H1 (cell line): Measurements from ENCODE around the gene TIE1. TPM values are rescaled to one million over a fixed set of nuclear protein-coding genes. Genes with fewer than 3 reads are reported as not detected.

ENCODE experiments used
- ATF3 ChIP-seq: IDR thresholded peaks from 2 replicates; pipeline ENCODE4 v1.6.1; 2011; ENCODE audit warnings: low read depth, mild to moderate bottlenecking, low read length; ENCODE audit not compliant: insufficient read depth
- BRCA1 ChIP-seq: IDR thresholded peaks from 2 replicates; pipeline ENCODE4 v1.6.1; 2012; ENCODE audit warnings: low read depth, low read length, improper control_type of control experiment
- CREB1 ChIP-seq: IDR thresholded peaks from 2 replicates; pipeline ENCODE4 v1.6.1; 2012; ENCODE audit warnings: inconsistent platforms
- CTBP2 ChIP-seq: IDR thresholded peaks from 2 replicates; pipeline ENCODE4 v1.7.0; 2011; ENCODE audit warnings: borderline replicate concordance, mild to moderate bottlenecking, moderate library complexity, mixed read lengths, low read length; ENCODE audit not compliant: insufficient read depth, insufficient read length
- CTCF ChIP-seq, 3 experiments: IDR thresholded peaks; 1 replicate in 2 of 3; 2 replicates in 1 of 3; pipeline versions ENCODE4 v1.5.1 to v1.6.1; 2011; ENCODE audit warnings: low read length in 3 of 3, mild to moderate bottlenecking in 3 of 3, inconsistent platforms in 2 of 3, low read depth in 1 of 3, moderate library complexity in 1 of 3; ENCODE audit not compliant: insufficient read depth in 1 of 3; ENCODE audit errors: control extremely low read depth in 1 of 3
- EZH2 ChIP-seq: fragments of 200-600 bp; sonication (generic); IDR thresholded peaks from 2 replicates; pipeline ENCODE4 v1.7.1; 2012; ENCODE audit warnings: low read depth, mild to moderate bottlenecking, moderate library complexity, low read length, inconsistent platforms; ENCODE audit not compliant: severe bottlenecking
- GABPA ChIP-seq: IDR thresholded peaks from 2 replicates; pipeline ENCODE4 v1.6.1; 2011; ENCODE audit warnings: mild to moderate bottlenecking, low read length, moderate library complexity, borderline replicate concordance; ENCODE audit not compliant: insufficient read depth
- JUND ChIP-seq: IDR thresholded peaks from 2 replicates; pipeline ENCODE4 v1.6.1; 2011; ENCODE audit warnings: mild to moderate bottlenecking, improper control_type of control experiment, low read length
- KDM4A ChIP-seq: IDR thresholded peaks from one replicate; pipeline ENCODE4 v1.7.1; 2012; ENCODE audit warnings: low read depth, mild to moderate bottlenecking, moderate library complexity, low read length, inconsistent platforms; ENCODE audit not compliant: severe bottlenecking
- MAFK ChIP-seq: IDR thresholded peaks from 2 replicates; pipeline ENCODE4 v1.6.1; 2012; ENCODE audit warnings: low read depth, mild to moderate bottlenecking, improper control_type of control experiment, low read length
- MAX ChIP-seq: IDR thresholded peaks from 2 replicates; pipeline ENCODE4 v1.6.1; 2012; ENCODE audit warnings: inconsistent platforms
- POLR2A ChIP-seq, 2 experiments: IDR thresholded peaks; 1 replicate in 1 of 2; 2 replicates in 1 of 2; pipeline ENCODE4 v1.6.1; 2011; ENCODE audit warnings: low read depth in 2 of 2, low read length in 2 of 2, mild to moderate bottlenecking in 2 of 2; ENCODE audit errors: control extremely low read depth in 1 of 2
- POLR2AphosphoS5 ChIP-seq: IDR thresholded peaks from 2 replicates; pipeline ENCODE4 v1.6.1; 2011; ENCODE audit warnings: low read depth, low read length
- RFX5 ChIP-seq: IDR thresholded peaks from 2 replicates; pipeline ENCODE4 v1.6.1; 2011; ENCODE audit warnings: low read depth, low read length, improper control_type of control experiment, borderline replicate concordance
- SIN3A ChIP-seq, 2 experiments: IDR thresholded peaks in 1 of 2; conservative IDR thresholded peaks in 1 of 2; 2 replicates each; pipeline ENCODE4 v1.6.1; 2011 to 2012; ENCODE audit warnings: low read length in 2 of 2, improper control_type of control experiment in 1 of 2, low read depth in 1 of 2, mild to moderate bottlenecking in 1 of 2
- TAF1 ChIP-seq: IDR thresholded peaks from 2 replicates; pipeline ENCODE4 v1.6.1; 2011; ENCODE audit warnings: mild to moderate bottlenecking, low read depth, low read length
- TAF7 ChIP-seq: optimal IDR thresholded peaks from 2 replicates; pipeline ENCODE3; 2011; ENCODE audit warnings: low read depth, mild to moderate bottlenecking, inconsistent platforms, low read length, moderate library complexity, borderline replicate concordance
- polyA plus RNA-seq, 7 experiments: library from polyadenylated mRNA; depleted of rRNA in 3 of 7; stranded (reverse) in 5 of 7; unstranded in 2 of 7; fragments of >200 nt in 5 of 7; fragments of 200-250 nt in 2 of 7; gene quantifications; 1 replicate in 5 of 7; 2 replicates in 1 of 7; 4 replicates in 1 of 7; pipeline versions ENCODE4 v1.2.1 to v1.2.3, GENCODE V29; 2011 to 2013; ENCODE audit warnings: missing spikeins in 2 of 7, mixed read lengths in 2 of 7
- total RNA-seq: library from RNA; stranded (reverse); fragmentation: NEBNext Ultra II Directional; extraction: Animal tissue kit (Norgen Biotek cat#: 25700); gene quantifications from 2 replicates; pipeline ENCODE4 v1.2.1, GENCODE V29; 2021
- TF ChIP-seq, protein P1 (sequence below): IDR thresholded peaks from 2 replicates; pipeline ENCODE4 v1.6.1; 2012; ENCODE audit warnings: inconsistent platforms

The TIE1 gene
- total and polyA plus RNA-seq, 2 of the 8 experiments (the other 6 are each of a cell fraction or from before 2014, with no cell fraction given) = 0.74 to 2.2 TPM

- no peak for TF ChIP-seq ATF3
- TF ChIP-seq CTCF (IDR thresholded peaks at IDR 0.05; ENCODE audit: control extremely low read depth in 1 of 3, insufficient read depth in 1 of 3, low read depth in 1 of 3, low read length in 3 of 3) = no peak
- peak; percentile 93 for TF ChIP-seq MAX
- TF ChIP-seq RFX5 = no peak
- TF ChIP-seq JUND = no peak
- peak; percentile 79 for TF ChIP-seq TAF1
- TF ChIP-seq POLR2AphosphoS5 = peak; percentile 98
- no peak for TF ChIP-seq TAF7
- peak; percentile 22 for TF ChIP-seq KDM4A
- TF ChIP-seq, protein P1, sequence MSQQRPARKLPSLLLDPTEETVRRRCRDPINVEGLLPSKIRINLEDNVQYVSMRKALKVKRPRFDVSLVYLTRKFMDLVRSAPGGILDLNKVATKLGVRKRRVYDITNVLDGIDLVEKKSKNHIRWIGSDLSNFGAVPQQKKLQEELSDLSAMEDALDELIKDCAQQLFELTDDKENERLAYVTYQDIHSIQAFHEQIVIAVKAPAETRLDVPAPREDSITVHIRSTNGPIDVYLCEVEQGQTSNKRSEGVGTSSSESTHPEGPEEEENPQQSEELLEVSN = peak; percentile 71; the same call in 1 of the 2 replicates
- peak; percentile 45 for TF ChIP-seq CTBP2
- no peak for TF ChIP-seq GABPA
- no peak for TF ChIP-seq EZH2
- no peak for TF ChIP-seq MAFK
- no peak for TF ChIP-seq BRCA1
- 0 out of 4 replicates have a peak, but pooled peaks of 1 of the 2 experiments have one; percentile 76 for TF ChIP-seq SIN3A (conservative IDR thresholded peaks at IDR 0.05 in 1 of 2, IDR thresholded peaks at IDR 0.05 in 1 of 2; ENCODE audit: low read depth in 1 of 2, low read length in 2 of 2)
- peak in 1 of 2 experiments; percentile 95; a peak in 2 of 3 replicates for TF ChIP-seq POLR2A (IDR thresholded peaks at IDR 0.05; ENCODE audit: control extremely low read depth in 1 of 2, low read depth in 2 of 2, low read length in 2 of 2)
- TF ChIP-seq CREB1 = no peak
Observed at GRCh38 chr1:43270421-43271095, 30.2 kb upstream of the TIE1 start (continued).
